Measurements from ENCODE around the gene RNF17.
A peak's percentile ranks its signal among the peaks of the same experiment; 100 is the strongest.

The RNF17 gene

DNA sequence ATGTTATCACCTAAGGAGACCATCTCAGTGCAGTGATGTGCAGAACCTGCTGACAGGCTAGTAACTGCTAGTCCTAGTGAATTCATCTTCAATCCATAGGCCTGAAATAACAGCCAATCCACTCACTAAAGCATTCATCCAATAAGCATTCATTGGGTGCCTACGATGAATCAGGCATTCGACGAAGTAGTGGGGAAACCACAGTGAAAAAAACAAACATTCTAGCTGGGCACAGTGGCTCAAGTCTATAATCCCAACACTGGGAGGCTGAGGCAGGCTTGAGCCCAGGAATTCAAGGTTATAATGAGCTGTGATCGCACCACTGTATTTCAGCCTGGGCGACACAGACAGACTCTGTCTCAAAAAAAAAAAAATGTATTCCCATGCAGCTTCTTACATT lies 135.6 kb downstream of the RNF17 start:
- no peak for DNase-seq

DNA sequence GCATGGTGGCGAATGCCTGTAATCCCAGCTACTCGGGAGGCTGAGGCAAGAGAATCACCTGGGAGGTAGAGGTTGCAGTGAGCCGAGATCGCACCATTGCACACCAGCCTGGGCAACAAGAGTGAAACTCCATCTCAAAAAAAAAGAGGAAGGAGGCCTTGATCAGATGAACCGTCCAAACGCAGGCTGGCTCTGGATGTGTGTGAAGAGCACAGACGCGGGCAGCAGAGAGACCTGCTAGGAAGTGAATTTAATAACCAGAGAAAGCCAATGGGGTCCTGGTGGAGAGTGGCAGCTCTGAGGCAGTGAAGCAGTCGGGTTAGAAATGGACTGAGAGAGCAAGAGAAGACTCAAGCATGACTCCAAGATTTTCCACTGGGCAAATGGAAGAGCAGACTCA lies 136.5 kb downstream of the RNF17 start:
- DNase-seq = peak in 2 of 3 donors; percentile 3 to 12

DNA sequence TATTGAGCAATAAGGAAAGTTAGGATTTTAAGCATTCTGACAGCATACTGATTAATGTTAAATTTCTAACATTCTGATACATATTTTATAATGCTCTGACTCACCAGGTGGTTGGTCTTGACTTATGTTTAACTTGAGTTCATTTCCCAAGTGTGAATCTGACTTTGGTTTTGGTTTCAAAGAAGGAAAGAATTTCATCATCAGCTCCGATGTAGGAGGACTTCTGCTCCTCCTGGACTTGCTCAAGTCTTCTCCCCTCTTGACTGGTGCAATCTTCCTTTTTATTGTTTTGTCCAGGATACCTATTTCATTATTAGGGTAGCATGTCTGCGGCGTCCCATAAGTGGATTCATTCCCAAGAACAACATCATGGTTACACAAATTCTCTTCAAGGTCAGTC lies 141.3 kb downstream of the RNF17 start:
- DNase-seq = peak; percentile 58 to 85 (median 73)

DNA sequence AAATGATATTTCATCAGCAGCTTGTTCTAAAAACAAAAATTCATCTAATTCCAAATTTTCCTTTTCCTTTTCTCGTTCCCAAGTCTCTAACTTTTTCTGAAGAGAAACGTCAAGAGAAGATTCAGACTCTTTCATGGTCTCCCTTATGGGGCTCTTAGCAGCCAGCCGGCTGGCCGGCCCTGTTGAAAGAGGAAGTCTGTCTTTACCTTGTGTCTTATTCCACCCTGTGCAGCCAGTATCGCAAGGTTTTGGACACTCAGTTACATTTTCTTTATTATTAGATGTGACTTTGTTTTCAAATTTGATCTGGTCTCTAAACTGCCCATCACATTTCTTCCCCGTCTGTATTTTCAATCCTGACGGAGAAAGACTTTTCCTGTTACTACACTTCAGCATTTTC lies 142.3 kb downstream of the RNF17 start:
- no peak for DNase-seq

DNA sequence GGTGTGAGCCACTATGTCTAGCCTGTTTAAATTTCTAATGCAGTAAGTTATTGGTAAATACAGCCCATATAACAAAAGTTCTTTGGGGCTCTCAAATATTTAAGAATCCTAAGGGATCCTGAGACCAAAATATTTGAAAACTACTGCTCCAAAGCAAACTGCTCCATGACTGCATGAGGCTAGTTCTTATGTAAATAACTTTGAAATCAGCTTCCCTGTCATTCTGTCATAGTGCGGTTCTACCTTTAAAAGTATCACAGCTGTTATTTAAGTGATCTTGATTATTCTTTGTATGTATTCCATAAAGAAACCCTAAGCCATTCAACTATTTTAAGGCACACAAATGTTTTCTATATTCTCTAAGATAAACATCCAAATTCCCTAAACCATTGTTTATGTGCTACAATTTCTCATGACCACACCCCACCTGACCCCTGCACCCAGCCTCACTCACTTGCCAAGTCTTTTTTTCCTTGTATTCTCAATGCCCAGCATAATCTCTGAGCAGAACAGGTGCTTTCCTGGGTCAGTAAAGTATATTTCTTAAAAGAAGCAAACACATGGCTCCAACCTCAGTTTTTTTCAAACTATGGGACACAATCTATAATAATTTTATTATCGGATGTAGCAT lies 146.6 kb downstream of the RNF17 start:
- no peak for DNase-seq

- peak; percentile 56 to 87 (median 79) for DNase-seq
Observed at GRCh38 chr13:24911133-24911908, 147.4 kb downstream of the RNF17 start.

DNA sequence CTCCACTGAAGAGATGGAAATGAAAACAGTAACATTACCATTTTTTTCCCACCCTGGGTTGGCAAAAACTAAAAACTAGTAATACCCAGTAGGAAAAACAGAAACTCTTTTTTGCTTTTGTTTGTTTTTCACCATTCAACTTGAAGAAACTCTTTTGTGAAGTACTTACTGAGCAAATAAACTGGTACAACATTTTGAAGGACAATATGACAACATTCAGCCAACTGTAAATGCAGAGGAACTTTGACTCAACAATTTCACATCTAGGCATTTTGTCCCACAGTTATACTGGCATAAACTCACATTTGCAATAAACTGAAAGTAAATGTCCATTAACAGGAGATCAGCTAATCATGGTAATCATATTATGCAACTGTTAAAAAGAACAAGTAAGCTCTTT lies 152.5 kb downstream of the RNF17 start:
- no peak for DNase-seq

- no peak for DNase-seq
Observed at GRCh38 chr13:24921003-24921402, 157.0 kb downstream of the RNF17 start.

GRCh38 chr13:24921881-24922280 lies 157.9 kb downstream of the RNF17 start:
- no peak for DNase-seq

- peak; percentile 48 to 62 (median 60) for DNase-seq
Observed at GRCh38 chr13:24922387-24922744, 158.4 kb downstream of the RNF17 start.

GRCh38 chr13:24922745-24923591 lies 159.0 kb downstream of the RNF17 start:
- peak; percentile 98 to 99 (median 99) for DNase-seq

DNA sequence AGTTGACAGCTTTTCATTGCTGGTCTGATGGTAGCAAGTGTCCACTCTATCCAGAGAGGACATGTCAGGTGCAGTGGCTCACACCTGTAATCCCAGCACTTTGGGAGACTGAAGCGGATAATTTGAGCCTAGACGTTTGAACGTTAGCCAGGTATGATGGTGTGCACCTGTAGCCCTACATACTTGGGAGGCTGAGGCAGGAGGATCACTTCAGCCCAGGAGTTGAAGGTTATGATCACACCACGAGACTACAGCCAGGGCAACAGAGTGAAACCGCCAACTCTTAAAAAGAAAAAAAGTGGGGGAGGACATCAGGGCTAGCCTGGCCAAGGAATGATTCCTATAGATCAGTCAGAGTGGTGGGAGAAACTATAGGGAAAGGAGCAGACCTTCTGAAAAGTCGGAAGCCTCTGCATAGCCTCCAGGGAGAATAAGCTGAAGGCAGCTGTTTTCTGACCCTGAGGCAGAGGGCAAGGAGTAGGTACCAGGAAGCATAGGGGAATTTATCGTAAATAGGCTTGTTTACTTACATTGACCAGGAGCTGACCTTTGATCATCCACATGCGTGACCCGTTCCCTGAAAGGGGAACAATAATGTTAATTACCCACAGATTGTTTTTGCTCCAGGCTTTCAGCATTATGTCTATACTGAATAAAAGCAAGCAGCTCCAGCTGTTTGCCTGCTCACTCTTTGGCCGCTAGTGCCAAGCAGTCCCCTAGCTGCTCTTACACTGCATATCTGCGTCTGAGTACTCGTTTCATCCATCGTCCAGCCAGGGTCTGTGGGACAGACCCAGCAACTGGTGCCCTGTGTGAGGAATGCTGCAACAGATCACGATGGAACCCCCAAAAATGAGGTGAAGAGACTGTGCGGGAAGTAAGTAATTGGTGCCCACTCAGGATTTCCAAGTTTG lies 161.6 kb downstream of the RNF17 start:
- no peak for DNase-seq

DNA sequence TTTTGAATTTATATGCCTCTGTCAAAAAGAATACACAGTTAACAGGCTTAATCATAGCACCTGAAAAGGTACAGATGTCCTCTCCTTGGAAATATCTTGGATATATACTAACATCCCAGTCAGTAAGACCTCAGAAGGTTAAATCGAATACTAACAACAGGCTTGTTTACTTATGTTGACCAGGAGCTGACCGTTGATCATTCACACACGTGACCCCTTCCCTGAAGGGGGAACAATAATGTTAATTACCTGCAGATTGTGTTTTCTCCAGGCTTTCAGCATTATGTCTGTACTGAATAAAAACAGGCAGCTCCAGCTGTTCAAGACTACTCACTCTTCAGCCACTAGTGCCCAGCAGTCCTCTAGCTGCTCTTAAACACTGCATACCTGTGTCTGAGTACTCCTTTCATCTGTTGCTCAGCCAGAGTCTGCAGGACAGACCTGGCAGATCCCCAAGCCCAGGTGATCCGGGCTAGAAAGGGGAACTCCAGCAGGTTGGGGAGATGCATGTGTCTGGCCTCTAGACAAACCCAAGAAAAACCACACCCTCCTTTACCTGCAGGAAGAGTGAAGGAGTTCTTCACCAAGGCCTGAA lies 163.9 kb downstream of the RNF17 start:
- no peak for DNase-seq

DNA sequence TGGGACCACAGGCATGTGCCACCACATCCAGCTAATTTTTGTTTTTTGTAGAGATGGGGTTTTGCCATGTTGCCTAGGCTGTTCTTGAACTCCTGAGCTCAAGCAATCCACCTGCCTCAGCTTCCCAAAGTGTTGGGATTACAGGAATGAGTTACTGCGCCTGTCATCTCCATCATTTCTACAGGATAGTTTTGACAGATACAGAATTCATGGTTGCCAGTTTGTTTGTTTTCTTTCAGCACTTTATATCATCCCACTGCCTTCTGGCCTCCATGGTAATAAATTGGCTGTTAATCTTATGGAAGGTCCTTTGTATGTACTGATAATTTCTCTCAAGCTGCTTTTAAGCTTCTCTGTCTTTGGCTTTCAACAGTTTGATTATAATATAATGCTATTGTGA lies 165.2 kb downstream of the RNF17 start:
- DNase-seq = no peak
